Measurements from ENCODE around the gene CYP4V2. TPM values are rescaled to one million over a fixed set of nuclear protein-coding genes. Genes with fewer than 3 reads are reported as not detected.

CYP4V2 gene
- total RNA-seq, 4 donors from 2014 or later, result 27.7 to 36.0 (median 31.7) TPM

DNA sequence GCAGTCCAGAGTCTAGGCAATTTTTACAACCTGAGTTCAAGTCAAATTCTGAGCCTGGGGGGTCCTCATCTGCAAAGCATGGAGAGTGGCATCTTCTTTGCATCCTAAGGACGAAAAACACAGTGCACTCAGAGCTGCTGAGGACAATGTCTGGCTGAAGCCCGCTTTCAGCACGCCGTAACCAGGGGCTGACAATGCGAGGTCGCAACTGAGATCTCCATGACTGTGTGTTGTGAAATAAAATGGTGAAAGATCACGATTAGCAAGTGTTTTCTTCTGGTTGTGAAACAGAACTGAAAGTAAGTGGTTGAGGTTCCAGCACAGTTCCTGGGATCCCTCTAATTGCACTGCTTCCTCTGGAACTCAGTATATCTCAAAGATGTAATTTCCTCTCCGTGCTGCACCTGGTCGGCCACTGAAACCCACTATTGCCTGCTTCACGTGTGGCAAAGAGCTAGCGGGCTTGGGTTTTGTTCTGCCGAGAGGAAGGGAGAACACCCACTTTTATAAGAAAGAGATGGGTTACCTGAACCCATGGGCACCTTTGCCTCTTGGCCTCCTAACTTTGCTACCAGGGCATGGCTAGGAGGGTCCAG, 66.9 kb downstream of the CYP4V2 start:
- TF ChIP-seq, protein P1, sequence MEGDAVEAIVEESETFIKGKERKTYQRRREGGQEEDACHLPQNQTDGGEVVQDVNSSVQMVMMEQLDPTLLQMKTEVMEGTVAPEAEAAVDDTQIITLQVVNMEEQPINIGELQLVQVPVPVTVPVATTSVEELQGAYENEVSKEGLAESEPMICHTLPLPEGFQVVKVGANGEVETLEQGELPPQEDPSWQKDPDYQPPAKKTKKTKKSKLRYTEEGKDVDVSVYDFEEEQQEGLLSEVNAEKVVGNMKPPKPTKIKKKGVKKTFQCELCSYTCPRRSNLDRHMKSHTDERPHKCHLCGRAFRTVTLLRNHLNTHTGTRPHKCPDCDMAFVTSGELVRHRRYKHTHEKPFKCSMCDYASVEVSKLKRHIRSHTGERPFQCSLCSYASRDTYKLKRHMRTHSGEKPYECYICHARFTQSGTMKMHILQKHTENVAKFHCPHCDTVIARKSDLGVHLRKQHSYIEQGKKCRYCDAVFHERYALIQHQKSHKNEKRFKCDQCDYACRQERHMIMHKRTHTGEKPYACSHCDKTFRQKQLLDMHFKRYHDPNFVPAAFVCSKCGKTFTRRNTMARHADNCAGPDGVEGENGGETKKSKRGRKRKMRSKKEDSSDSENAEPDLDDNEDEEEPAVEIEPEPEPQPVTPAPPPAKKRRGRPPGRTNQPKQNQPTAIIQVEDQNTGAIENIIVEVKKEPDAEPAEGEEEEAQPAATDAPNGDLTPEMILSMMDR (IDR thresholded peaks at IDR 0.05), result no peak
- no peak for DNase-seq (ENCODE audit: low spot score)
- ATAC-seq (ENCODE audit: low FRiP score), result no peak

DNA sequence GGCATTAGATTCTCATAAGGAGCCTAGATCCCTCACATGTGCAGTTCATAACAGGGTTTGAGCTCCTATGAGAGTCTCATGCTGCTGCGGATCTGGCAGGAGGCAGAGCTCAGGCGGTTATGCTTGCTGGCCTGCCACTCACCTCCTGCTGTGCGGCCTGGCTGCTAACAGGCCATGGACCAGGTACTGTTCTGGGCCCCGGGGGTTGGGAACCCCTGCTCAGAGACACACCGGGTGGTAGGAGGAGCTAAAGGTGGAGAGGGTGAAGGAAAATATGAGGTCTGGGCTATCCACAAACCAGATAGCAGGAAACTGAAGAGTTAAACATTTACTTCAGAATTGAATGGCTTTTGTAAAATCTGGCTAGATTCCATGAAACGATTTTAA, 68.7 kb downstream of the CYP4V2 start:
- TF ChIP-seq, protein P1 (IDR thresholded peaks at IDR 0.05), result no peak
- no peak for DNase-seq (ENCODE audit: low spot score)
- no peak for ATAC-seq (ENCODE audit: low FRiP score)

Other genes starting within 250 kb of the CYP4V2 start
- 10 to 100 TPM in 2 of 4 donors, 1 to 10 TPM in 2; 4.2 to 22.7 (median 9.5) TPM for gene TLR3, start 122.4 kb upstream of the CYP4V2 start, total RNA-seq
- gene FAM149A, start 86.9 kb upstream of the CYP4V2 start, total RNA-seq, result 10 to 100 TPM in 3 of 4 donors, 1 to 10 TPM in 1; 7.7 to 15.3 (median 11.8) TPM
- 1 to 10 TPM in 1 of 4 donors, under 1 TPM in 3; 0.47 to 1.3 (median 0.67) TPM for gene KLKB1, start 35.9 kb downstream of the CYP4V2 start, total RNA-seq
- gene F11, start 74.6 kb downstream of the CYP4V2 start, total RNA-seq, result under 1 TPM in 1 of 4 donors, not detected in 3; 0.19 TPM

All from omental fat pad (tissue), 4 donors.